Gastrocnemius medialis (tissue), 4 donors: ENCODE measurements around the gene PABPN1. TPM values are rescaled to one million over a fixed set of nuclear protein-coding genes. Genes with fewer than 3 reads are reported as not detected.

Experiments
- ATAC-seq, 2 donors: fragments of 150-250 bp; one replicate each; pipeline ENCODE4 v1.9.1; 2016
- DNase-seq, 2 donors: peaks; one replicate each; pipeline ENCODE4 v3.0.0-alpha.2; 2019
- H3K27ac ChIP-seq, 4 donors: fragments of 200-600 bp; sonication (generic); 1 replicate in 1 of 4; 2 replicates in 3 of 4; pipeline ENCODE4 v1.5.1; 2016 to 2018; ENCODE audit warnings: mild to moderate bottlenecking in 2 of 4, moderate library complexity in 1 of 4
- H3K27me3 ChIP-seq, 3 donors: fragments of 200-600 bp; sonication (generic) in 2 of 3; 1 replicate in 1 of 3; 2 replicates in 2 of 3; pipeline versions ENCODE4 v1.5.1 to v1.6.0; 2016 to 2019; ENCODE audit warnings: mild to moderate bottlenecking in 1 of 3, moderate library complexity in 1 of 3
- H3K36me3 ChIP-seq, 2 donors: fragments of 200-600 bp; sonication (generic) in 1 of 2; one replicate each; pipeline ENCODE4 v1.5.1; 2017 to 2018
- H3K4me1 ChIP-seq, 2 donors: fragments of 200-600 bp; sonication (generic) in 1 of 2; one replicate each; pipeline ENCODE4 v1.5.1; 2016 to 2017; ENCODE audit warnings: mild to moderate bottlenecking in 2 of 2
- H3K4me3 ChIP-seq, 4 donors: fragments of 200-600 bp; sonication (generic) in 3 of 4; 1 replicate in 1 of 4; 2 replicates in 3 of 4; pipeline ENCODE4 v1.5.1; 2016 to 2019; ENCODE audit warnings: mild to moderate bottlenecking in 2 of 4
- H3K9me3 ChIP-seq, 3 donors: fragments of 200-600 bp; sonication (generic) in 2 of 3; 1 replicate in 1 of 3; 2 replicates in 2 of 3; pipeline ENCODE4 v1.5.1; 2016 to 2019
- CTCF ChIP-seq, 5 experiments: fragments of 450-650 bp in 3 of 5; fragments of 200-600 bp in 2 of 5; sonication (generic) in 2 of 5; IDR thresholded peaks in 4 of 5; conservative IDR thresholded peaks in 1 of 5; 1 replicate in 4 of 5; 2 replicates in 1 of 5; pipeline ENCODE4 v1.5.1; 2016 to 2019; ENCODE audit warnings: antibody characterized with exemption in 5 of 5, mild to moderate bottlenecking in 3 of 5, moderate library complexity in 3 of 5
- POLR2A ChIP-seq, 2 donors: fragments of 450-650 bp; IDR thresholded peaks; one replicate each; pipeline ENCODE4 v1.6.1; 2017; ENCODE audit warnings: antibody characterized with exemption in 2 of 2, mild to moderate bottlenecking in 2 of 2, moderate library complexity in 2 of 2
- in situ Hi-C, 4 donors: fragments of 200-750 bp; cut with MboI; loops; one replicate each; pipeline versions ENCODE4 v1.15.0 to v1.8.0; 2017; ENCODE audit warnings: low sequenced_read_pairs in 4 of 4
- intact Hi-C: fragments of 100-400 bp; cut with DNase I; formaldehyde crosslinking; loops from one replicate; pipeline ENCODE4 v1.15.1; 2023; ENCODE audit warnings: low total_unique reads
- total RNA-seq, 4 donors: library from RNA; depleted of rRNA; stranded (reverse); fragments of >200 nt; gene quantifications; one replicate each; pipeline versions ENCODE4 v1.1.0 to v1.2.3, GENCODE V29; 2016

PABPN1 gene
- total RNA-seq, 4 donors from 2014 or later, result 15.7 to 32.8 (median 26.6) TPM

DNA sequence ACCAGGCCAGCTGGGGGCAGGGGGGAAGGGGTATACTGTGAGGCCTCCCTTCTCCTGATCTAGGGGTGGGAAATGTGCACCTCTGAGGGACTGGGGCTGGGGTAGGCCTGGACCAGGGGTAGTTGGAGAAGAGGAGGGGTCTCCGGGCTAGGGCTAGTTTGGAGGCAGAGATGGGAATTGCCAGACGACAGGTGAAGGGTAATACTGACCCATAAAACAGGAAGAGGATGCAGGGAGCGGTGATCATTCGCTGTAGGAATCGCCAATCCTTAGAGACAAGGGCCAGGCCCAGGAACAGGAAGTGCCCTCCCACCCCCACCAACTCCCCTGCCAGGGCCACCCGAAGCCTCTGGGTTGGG is 27.0 kb downstream of the PABPN1 start:
- intact Hi-C loops (no loop called here), in situ Hi-C loops (loop anchor here in 1 of 4 donors (25.0 kb wide), 1 partner anchor 214 kb away; the partner anchor contains the start of genes AP1G2, THTPA and ZFHX2)
- no peaks in the 10 kb centered on the region for H3K36me3 ChIP-seq
- no peak for TF ChIP-seq CTCF (IDR thresholded peaks at IDR 0.05 in 4 of 5, conservative IDR thresholded peaks at IDR 0.05 in 1 of 5)
- ATAC-seq (no peak), DNase-seq (no peak)
- H3K9me3 ChIP-seq, result no peaks in the 10 kb centered on the region
- H3K27ac ChIP-seq, result no peak overlapping the region
- peaks cover 17 to 24% (median 20%) of the 10 kb centered on the region in 3 donors for H3K27me3 ChIP-seq
- peaks cover 0 to 15% of the 10 kb centered on the region in 2 donors for H3K4me1 ChIP-seq
- no peak overlapping the region for H3K4me3 ChIP-seq

DNA sequence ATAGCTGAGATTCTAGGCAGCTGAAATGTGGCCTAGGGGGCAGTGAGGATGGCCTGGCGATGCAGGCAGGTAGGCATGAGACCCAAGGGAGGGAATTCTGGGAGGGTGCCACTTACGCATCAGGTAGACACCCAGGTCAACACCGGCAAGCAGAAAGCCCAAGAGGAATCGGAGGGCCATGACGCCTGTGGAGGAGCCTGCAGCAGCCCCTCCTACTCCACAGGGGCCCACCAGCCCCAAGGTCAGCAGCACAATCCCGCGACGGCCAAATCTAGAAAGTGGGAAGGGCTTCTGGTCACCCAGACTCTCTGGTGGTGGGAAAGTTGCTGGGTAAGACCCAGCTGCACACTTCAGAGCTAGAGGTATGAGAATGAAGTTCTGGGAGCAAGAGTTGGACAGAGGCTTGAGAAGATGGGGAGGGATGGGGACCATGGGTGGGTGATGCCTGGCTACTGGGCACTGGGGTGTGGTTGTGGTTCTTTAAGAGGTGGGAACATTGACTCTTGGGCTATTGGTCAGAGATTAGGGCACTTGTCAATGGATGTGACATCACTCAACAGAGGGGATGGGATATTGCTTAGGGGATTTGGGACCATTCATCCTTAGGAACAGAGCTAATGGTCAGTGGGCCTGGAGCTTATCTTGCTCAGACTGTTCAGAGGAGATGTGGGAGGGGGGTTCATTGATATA is 28.0 kb downstream of the PABPN1 start:
- no peak overlapping the region for H3K4me3 ChIP-seq
- peaks cover 0 to 15% of the 10 kb centered on the region in 2 donors for H3K4me1 ChIP-seq
- no peaks in the 10 kb centered on the region for H3K9me3 ChIP-seq
- in situ Hi-C loops, result loop anchor here in 1 of 4 donors (25.0 kb wide), 1 partner anchor 213 kb away; the partner anchor contains the start of genes AP1G2, THTPA and ZFHX2
- TF ChIP-seq POLR2A (IDR thresholded peaks at IDR 0.05) (no peak), CTCF (IDR thresholded peaks at IDR 0.05 in 4 of 5, conservative IDR thresholded peaks at IDR 0.05 in 1 of 5) (no peak)
- no peak for DNase-seq
- intact Hi-C loops, result no loop called here
- ATAC-seq, result no peak
- peaks cover 21 to 27% (median 25%) of the 10 kb centered on the region in 3 donors for H3K27me3 ChIP-seq
- no peaks in the 10 kb centered on the region for H3K36me3 ChIP-seq
- no peak overlapping the region for H3K27ac ChIP-seq

- DNase-seq (no peak), ATAC-seq (no peak)
- intact Hi-C loops (no loop called here), in situ Hi-C loops (no loop called here)
- Histone ChIP-seq H3K27me3 (peaks cover 24 to 27% (median 26%) of the 10 kb centered on the region in 3 donors), H3K36me3 (no peaks in the 10 kb centered on the region), H3K4me3 (peak overlapping the region; percentile 49 to 59 (median 54)), H3K27ac (no peak overlapping the region), H3K9me3 (no peaks in the 10 kb centered on the region), H3K4me1 (peaks cover 0 to 15% of the 10 kb centered on the region in 2 donors)
- TF ChIP-seq CTCF (IDR thresholded peaks at IDR 0.05 in 4 of 5, conservative IDR thresholded peaks at IDR 0.05 in 1 of 5) (no peak), POLR2A (IDR thresholded peaks at IDR 0.05) (no peak)
Observed at GRCh38 chr14:23351681-23352505, 30.6 kb downstream of the PABPN1 start.

GRCh38 chr14:23352506-23353432 is 31.5 kb downstream of the PABPN1 start, which contains the start of gene SLC22A17:
TSS of gene SLC22A17 (minus strand) at chr14:23352887.
- Histone ChIP-seq H3K4me3 (peak within 1 kb of the TSS; percentile 49 to 59 (median 54)), H3K27me3 (peaks cover 24 to 27% (median 26%) of the 10 kb centered on the region in 3 donors), H3K27ac (no peak within 1 kb of the TSS), H3K9me3 (no peaks in the 10 kb centered on the region), H3K4me1 (peaks cover 0 to 15% of the 10 kb centered on the region in 2 donors), H3K36me3 (no peaks in the 10 kb centered on the region)
- in situ Hi-C loops, result no loop called here
- DNase-seq (no peak), ATAC-seq (peak; percentile 52 to 72)
- peak in 1 of 2 donors; percentile 58 for TF ChIP-seq POLR2A (IDR thresholded peaks at IDR 0.05)
- TF ChIP-seq CTCF (IDR thresholded peaks at IDR 0.05 in 4 of 5, conservative IDR thresholded peaks at IDR 0.05 in 1 of 5), result peak in 1 of 5 experiments; percentile 28
- intact Hi-C loops, result no loop called here
